Superior temporal gyrus (tissue), 1 donor: ENCODE data around the gene SAMD14.
"Not testable (repeated sequence)": the region's sequence is repeated elsewhere in the genome, so short reads cannot be mapped to it uniquely, and the experiment has no call there.

Experiments
- DNase-seq: peaks from one replicate; pipeline ENCODE4 v3.0.0-alpha.2; 2016; ENCODE audit errors: extremely low spot score

The SAMD14 gene

DNA sequence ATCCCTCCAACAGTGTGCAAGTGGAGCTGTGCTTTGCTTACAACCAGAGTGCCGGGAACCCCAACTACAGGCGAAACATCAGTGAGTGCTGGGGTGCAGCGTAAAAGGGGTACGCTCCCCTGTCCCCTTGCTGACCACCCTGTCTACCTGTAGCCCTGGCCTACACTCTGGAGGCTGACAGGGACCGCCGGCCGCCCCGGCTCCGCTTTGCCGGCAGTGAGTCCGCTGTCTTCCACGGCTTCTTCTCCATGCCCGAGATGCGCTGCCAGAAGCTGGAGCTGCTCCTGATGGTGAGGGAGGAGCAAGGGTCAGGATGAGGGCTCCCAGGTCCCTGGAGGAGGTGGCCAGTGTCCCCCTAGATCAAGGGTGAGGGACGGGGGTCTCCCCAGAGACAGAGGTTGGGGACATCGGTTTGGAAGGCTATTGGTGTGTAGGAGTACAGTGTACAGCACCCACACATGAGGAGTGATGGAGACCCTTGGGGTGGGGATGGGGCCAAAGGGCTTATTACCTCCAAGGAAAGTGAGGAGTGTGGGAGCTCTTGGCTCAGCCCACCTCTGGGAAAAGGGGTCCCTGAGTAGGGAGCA is 54.4 kb downstream of the SAMD14 start:
- no peak for DNase-seq

- no peak for DNase-seq
Observed at GRCh38 chr17:50074227-50074626, 55.7 kb downstream of the SAMD14 start.

GRCh38 chr17:50072925-50073324 is 57.0 kb downstream of the SAMD14 start:
- no peak for DNase-seq

- DNase-seq: no peak
Observed at GRCh38 chr17:50072130-50072529, 57.8 kb downstream of the SAMD14 start.

GRCh38 chr17:50071692-50072091 is 58.3 kb downstream of the SAMD14 start:
- no peak for DNase-seq

DNA sequence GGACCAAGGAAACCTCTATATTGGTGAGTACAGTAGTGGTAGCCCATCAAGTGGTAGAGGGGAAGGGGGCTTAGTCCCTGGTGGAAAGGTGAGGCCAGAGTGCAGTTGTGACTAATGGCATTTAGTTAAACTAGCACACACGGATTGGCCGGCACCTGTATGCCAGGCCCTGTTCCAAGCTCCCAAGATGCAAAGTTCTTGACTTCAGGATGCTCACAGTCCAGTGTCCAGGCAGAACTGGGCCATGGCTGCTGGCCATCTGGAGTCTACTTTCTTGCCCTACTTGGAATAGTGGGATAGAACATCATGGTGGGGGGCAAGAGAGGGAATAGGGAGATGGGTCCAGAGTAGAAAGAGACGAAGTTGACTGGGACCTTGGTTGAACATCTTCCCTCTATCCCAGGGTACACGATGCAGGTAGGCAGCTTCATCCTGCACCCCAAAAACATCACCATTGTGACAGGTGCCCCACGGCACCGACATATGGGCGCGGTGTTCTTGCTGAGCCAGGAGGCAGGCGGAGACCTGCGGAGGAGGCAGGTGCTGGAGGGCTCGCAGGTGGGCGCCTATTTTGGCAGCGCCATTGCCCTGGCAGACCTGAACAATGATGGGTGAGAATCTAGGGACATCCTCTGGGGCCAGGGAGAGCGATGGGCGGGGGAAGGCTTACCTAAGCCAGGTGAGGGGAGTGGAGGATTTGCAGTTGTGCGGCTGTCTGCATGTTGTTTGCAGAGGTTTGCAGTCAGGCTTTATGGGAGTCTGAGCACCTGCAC is 58.9 kb downstream of the SAMD14 start:
- DNase-seq: no peak

GRCh38 chr17:50067996-50068395 is 62.0 kb downstream of the SAMD14 start:
- no peak for DNase-seq

- DNase-seq: no peak
Observed at GRCh38 chr17:50066995-50067394, 63.0 kb downstream of the SAMD14 start.

GRCh38 chr17:50065056-50065455 is 64.9 kb downstream of the SAMD14 start:
- no peak for DNase-seq

GRCh38 chr17:50064253-50065001 is 65.5 kb downstream of the SAMD14 start:
- no peak for DNase-seq

- no peak for DNase-seq
Observed at GRCh38 chr17:50063561-50064252, 66.3 kb downstream of the SAMD14 start.

DNA sequence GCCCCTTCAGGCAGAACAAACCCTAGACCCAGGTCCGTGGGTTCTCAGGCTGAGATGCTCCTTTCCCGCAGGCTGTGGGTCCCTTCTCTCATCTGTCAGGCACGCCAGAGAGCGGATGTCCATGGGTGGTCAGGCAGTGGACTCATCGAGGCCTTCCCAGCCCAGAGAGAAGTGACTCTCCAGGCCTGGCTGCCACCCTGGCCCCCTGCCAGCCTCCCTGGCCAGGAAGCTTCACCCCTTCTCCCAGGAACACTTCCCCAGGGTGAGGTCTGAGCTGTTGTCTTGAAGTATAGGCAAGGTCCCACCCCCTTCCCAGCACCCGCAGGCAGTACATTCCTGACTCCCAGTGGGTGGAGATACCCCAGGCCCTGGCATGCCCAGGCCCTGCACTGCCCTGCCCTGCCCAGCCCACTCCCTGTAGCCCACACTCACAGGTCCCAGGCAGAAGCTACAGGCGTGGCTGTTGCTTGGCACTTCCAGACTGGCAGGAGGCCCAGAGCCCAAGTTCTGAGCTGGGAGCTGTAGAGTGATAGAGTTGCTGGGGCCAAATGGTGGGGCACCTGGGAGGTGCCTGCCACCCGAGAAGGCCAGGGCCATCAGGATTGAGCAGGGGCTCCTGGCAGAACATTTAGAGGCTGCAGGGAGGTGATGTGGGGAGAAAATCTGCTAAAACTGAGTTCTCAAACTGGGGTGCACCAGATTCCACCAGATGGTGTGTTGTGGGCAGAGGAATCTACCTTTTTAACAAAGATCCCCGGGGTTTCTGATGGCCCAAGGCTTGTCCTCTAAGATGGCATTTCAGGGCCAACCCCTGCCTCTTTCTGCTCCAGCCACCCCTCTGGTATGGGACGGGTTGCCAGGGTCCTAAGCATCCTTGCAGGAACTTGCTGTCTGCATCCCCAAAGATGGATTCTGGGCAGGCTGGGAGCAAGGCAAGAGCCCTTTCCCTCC is 67.4 kb downstream of the SAMD14 start:
- no peak for DNase-seq

DNA sequence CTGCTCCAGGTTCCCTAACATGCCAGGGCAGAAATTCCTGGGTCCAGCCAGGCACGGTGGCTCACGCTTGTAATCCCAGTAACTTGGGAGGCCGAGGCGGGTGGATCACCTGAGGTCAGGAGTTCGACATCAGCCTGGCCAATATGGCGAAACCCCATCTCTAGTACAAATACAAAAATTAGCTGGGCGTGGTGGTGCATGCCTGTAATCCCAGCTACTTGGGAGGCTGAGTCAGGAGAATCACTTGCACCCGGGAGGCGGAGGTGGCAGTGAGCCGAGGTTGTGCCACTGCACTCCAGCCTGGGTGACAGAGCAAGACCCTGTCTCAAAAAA is 68.3 kb downstream of the SAMD14 start:
- DNase-seq: not testable (repeated sequence)

DNA sequence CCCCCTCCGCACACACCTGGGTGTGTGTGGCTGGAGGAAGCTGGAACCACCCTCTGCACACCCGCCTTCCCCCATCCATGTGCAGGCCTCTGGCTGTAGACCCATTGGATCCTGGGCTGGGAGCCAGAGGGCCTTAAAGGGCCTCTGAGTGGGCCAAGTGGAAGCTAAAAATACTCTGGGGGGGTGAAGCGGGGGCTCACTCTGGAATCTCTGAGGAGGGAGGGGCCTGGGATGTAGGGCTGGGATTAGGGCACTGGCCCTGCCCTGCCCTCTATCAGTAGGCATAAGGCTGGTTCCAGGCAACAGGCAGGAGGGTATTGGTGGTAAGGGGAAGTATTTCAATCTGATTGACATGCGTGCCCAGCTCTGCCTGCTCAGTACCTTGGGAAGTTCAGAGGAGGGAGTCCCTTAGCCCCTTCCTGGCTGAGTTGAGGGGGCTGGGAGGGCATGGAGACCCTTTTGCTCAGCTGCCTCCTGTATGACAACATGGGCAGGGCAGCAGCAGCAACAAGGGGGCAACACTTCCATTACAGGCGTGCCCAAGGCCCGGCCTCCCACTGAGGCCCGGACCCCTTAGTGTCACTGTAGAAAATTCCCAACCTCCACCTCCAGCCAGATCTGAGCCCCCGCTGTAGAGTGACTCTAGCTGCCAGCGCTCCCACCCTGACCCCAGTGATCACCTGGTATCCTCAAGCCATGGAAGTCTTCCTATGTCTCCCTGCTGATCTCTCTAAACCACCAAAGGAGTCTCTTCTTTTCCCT is 68.8 kb downstream of the SAMD14 start:
- no peak for DNase-seq
